AG10803 (cell line): ENCODE data around the gene SLC25A21.
A peak's percentile ranks its signal among the peaks of the same experiment; 100 is the strongest.

Experiments
- DNase-seq: peaks from one replicate; pipeline ENCODE4 v3.0.0; 2010; ENCODE audit warnings: low read depth
- H3K4me3 ChIP-seq: 2 replicates; pipeline ENCODE4 v1.5.1; 2011; ENCODE audit warnings: mild to moderate bottlenecking, low read length, control low read depth
- CTCF ChIP-seq: conservative IDR thresholded peaks from 2 replicates; pipeline ENCODE4 v1.5.1; 2011; ENCODE audit warnings: mild to moderate bottlenecking, low read length, control low read depth, inconsistent platforms

The SLC25A21 gene

GRCh38 chr14:37122919-37123639, 49.3 kb downstream of the SLC25A21 start:
- no peak for TF ChIP-seq CTCF
- no peak for DNase-seq

GRCh38 chr14:37122288-37122687, 50.1 kb downstream of the SLC25A21 start:
- no peak overlapping the region for H3K4me3 ChIP-seq
- DNase-seq: peak; percentile 58

More at GRCh38 chr14:37122919-37123639, 49.3 kb downstream of the SLC25A21 start:
- no peak overlapping the region for H3K4me3 ChIP-seq

GRCh38 chr14:37118673-37119366, 53.6 kb downstream of the SLC25A21 start:
- no peak for DNase-seq
- TF ChIP-seq CTCF: no peak
- H3K4me3 ChIP-seq: no peak overlapping the region

More at GRCh38 chr14:37122288-37122687, 50.1 kb downstream of the SLC25A21 start:
- TF ChIP-seq CTCF: no peak

GRCh38 chr14:37116933-37117849, 55.2 kb downstream of the SLC25A21 start:
- H3K4me3 ChIP-seq: no peak overlapping the region
- peak; percentile 62 for DNase-seq
- TF ChIP-seq CTCF: peak; percentile 69

DNA sequence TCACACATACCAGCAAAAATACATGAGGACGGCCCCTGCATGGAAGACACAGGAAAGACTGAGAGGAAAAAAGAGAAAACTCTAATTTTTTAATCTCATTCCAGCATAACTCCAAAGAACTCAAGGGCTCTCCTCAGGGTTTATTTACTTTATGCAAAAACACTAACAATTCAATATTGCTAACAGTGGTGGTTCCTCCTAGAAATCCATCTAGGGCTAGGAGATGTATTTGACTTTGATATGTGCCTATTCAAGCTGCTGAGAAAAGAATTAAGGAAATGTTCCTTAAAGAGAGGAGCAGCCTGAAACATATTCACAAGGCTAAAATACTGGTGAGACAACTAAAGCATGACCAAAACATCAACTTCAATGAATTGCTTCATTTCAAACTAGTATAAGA, 57.0 kb downstream of the SLC25A21 start:
- DNase-seq: no peak
- TF ChIP-seq CTCF: no peak
- no peak overlapping the region for H3K4me3 ChIP-seq

GRCh38 chr14:37114559-37114958, 57.8 kb downstream of the SLC25A21 start:
- no peak for DNase-seq
- H3K4me3 ChIP-seq: no peak overlapping the region
- TF ChIP-seq CTCF: no peak
